ENCODE measurements around the gene MMADHC. TPM values are rescaled to one million over a fixed set of nuclear protein-coding genes. Genes with fewer than 3 reads are reported as not detected.

The MMADHC gene
- total RNA-seq, 4 donors from 2014 or later, result 7.8 to 91.6 (median 44.5) TPM

DNA sequence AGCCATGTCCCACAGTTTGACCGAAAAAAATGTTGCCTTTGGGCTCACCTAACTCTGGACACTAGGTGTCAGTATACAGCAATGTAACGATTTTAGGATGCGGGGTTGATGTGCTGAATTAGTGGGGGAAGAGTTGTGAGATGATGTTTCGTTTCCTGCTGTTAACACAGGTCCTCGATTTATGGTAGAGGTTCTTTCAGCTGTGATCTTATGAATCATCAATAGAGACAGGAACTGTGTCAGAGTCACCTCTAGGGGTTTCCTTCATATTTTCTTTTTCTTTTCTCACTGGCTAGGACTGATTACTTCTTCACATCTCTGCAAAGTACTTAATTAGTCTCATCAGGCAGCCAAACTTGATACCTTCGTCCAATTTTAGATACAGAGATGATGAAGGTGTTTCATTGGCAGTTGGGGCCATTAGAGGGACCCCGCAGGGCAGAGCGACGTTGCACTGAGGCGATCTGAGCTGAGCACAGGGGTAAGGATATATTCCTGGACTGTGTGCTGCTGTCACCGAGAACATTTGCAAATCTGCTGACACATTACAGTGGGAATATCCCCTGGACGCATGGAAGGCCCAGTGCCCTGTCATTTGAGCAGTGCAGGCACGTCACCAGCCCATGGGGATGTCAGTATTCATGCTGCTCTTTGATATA, 10.2 kb upstream of the MMADHC start:
- no peaks in the 10 kb centered on the region for H3K36me3 ChIP-seq
- no peaks in the 10 kb centered on the region for H3K27me3 ChIP-seq
- H3K9me3 ChIP-seq, result peaks cover 0 to 5% of the 10 kb centered on the region in 2 donors
- no peak overlapping the region for H3K27ac ChIP-seq
- TF ChIP-seq POLR2AphosphoS5 (IDR thresholded peaks at IDR 0.05) (no peak), EP300 (IDR thresholded peaks at IDR 0.05; ENCODE audit: low read depth) (no peak)
- TF ChIP-seq, protein P1, sequence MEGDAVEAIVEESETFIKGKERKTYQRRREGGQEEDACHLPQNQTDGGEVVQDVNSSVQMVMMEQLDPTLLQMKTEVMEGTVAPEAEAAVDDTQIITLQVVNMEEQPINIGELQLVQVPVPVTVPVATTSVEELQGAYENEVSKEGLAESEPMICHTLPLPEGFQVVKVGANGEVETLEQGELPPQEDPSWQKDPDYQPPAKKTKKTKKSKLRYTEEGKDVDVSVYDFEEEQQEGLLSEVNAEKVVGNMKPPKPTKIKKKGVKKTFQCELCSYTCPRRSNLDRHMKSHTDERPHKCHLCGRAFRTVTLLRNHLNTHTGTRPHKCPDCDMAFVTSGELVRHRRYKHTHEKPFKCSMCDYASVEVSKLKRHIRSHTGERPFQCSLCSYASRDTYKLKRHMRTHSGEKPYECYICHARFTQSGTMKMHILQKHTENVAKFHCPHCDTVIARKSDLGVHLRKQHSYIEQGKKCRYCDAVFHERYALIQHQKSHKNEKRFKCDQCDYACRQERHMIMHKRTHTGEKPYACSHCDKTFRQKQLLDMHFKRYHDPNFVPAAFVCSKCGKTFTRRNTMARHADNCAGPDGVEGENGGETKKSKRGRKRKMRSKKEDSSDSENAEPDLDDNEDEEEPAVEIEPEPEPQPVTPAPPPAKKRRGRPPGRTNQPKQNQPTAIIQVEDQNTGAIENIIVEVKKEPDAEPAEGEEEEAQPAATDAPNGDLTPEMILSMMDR (IDR thresholded peaks at IDR 0.05), result peak; percentile 77 to 83 (median 78)
- WGBS, 2 donors (ENCODE audit: low coverage in 1 of 2), result 21 to 32% methylated on average over 5 to 13 of the region's 13 CpGs
- H3K4me1 ChIP-seq, result peaks cover 0 to 4% (median 0%) of the 10 kb centered on the region in 4 donors
- H3K4me3 ChIP-seq, result no peak overlapping the region
- in situ Hi-C loops (cut with MboI; ENCODE audit: low pct_ligation_motif_present in 1 of 4, low pct_unique_long_range_greater_than_20kb in 1 of 4, low sequenced_read_pairs in 3 of 4), result loop anchor here in 3 of 4 donors (10.0 to 25.0 kb wide), 9 partner anchors 890 to 1840 kb away; partner anchors contain the start of gene RND3 (in 1 of the 3)
- DNase-seq, result peak; percentile 23
- intact Hi-C loops (cut with DNase I; ENCODE audit: low total_unique reads), result loop anchor here (5.0 to 10.0 kb wide), 3 partner anchors 890 to 1647 kb away; partner anchors contain the start of gene RND3

DNA sequence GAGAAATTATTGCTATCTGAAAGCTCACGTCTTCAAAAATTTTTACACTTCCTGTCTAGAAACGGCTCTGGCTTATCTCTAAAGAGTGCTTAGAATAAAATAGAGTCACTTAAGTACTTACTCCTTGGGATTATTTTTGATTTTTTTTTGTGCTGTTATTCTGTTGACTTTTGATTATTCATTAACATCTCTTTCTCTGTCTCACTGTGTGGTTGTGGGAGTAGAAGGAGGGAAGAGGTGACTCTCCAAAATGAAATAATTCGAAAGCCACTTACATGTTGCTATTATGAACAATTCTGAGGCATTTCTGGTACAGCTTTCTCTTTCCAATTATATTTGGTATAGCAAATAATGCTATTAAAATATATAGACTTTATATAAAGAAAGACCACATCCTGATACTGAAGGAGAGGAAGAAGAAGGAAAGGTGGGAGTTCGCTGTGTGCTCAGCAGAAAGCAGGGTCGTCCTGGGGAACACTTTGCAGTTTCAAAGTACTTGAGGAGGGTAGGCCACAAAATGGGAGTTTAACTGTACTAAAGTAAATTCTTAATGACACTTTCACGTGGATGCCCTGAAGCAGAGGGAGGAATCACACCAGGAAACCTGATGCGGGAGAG, 9.6 kb upstream of the MMADHC start:
- 45 to 46% methylated on average over 6 to 7 of the region's 7 CpGs for WGBS, 2 donors (ENCODE audit: low coverage in 1 of 2)
- H3K27ac ChIP-seq, result no peak overlapping the region
- no peak for DNase-seq
- intact Hi-C loops (cut with DNase I; ENCODE audit: low total_unique reads) (loop anchor here (5.0 to 10.0 kb wide), 3 partner anchors 890 to 1648 kb away; partner anchors contain the start of gene RND3), in situ Hi-C loops (cut with MboI; ENCODE audit: low pct_ligation_motif_present in 1 of 4, low pct_unique_long_range_greater_than_20kb in 1 of 4, low sequenced_read_pairs in 3 of 4) (loop anchor here in 3 of 4 donors (10.0 to 25.0 kb wide), 9 partner anchors 890 to 1840 kb away; partner anchors contain the start of gene RND3 (in 1 of the 3))
- no peaks in the 10 kb centered on the region for H3K36me3 ChIP-seq
- peaks cover 0 to 4% (median 0%) of the 10 kb centered on the region in 4 donors for H3K4me1 ChIP-seq
- TF ChIP-seq POLR2AphosphoS5 (IDR thresholded peaks at IDR 0.05) (no peak), EP300 (IDR thresholded peaks at IDR 0.05; ENCODE audit: low read depth) (no peak), POLR2A (IDR thresholded peaks at IDR 0.05) (no peak)
- TF ChIP-seq, protein P1 (IDR thresholded peaks at IDR 0.05), result no peak
- H3K9me3 ChIP-seq, result peaks cover 0 to 5% of the 10 kb centered on the region in 2 donors
- H3K27me3 ChIP-seq, result no peaks in the 10 kb centered on the region
- H3K4me3 ChIP-seq, result no peak overlapping the region

DNA sequence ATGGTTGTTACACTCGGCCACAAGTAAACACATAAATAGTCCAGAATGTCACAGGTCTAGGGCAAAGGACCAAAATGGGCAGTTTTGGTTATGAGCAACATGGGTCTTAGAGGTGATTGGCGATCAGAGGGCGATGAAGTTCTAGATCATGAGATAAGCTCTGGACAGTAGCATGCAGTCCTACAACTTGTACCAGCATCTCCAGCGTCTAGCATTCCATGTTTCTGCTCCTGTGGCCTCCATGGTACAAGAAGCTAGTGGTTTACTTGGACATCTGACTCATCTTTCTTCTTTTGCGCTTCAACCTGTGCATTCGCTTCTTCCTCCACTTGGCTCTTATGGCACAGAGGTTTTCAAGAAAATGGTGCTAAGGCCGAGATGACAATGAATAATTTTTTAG, 8.9 kb upstream of the MMADHC start:
- TF ChIP-seq, protein P1 (IDR thresholded peaks at IDR 0.05), result no peak
- H3K4me3 ChIP-seq, result no peak overlapping the region
- H3K27me3 ChIP-seq, result no peaks in the 10 kb centered on the region
- peaks cover 0 to 5% of the 10 kb centered on the region in 2 donors for H3K9me3 ChIP-seq
- no peak overlapping the region for H3K27ac ChIP-seq
- DNase-seq, result no peak
- in situ Hi-C loops (cut with MboI; ENCODE audit: low pct_ligation_motif_present in 1 of 4, low pct_unique_long_range_greater_than_20kb in 1 of 4, low sequenced_read_pairs in 3 of 4) (loop anchor here in 3 of 4 donors (10.0 to 25.0 kb wide), 9 partner anchors 891 to 1841 kb away; partner anchors contain the start of gene RND3 (in 1 of the 3)), intact Hi-C loops (cut with DNase I; ENCODE audit: low total_unique reads) (loop anchor here (5.0 to 10.0 kb wide), 3 partner anchors 891 to 1648 kb away; partner anchors contain the start of gene RND3)
- whole genome bisulfite sequencing, 2 donors (ENCODE audit: low coverage in 1 of 2), result 87 to 89% methylated on average over 5 to 7 of the region's 7 CpGs
- peaks cover 0 to 4% (median 0%) of the 10 kb centered on the region in 4 donors for H3K4me1 ChIP-seq
- H3K36me3 ChIP-seq, result no peaks in the 10 kb centered on the region

Data from transverse colon (tissue), 4 donors.